GM20000 (cell line): Measurements from ENCODE around the gene NT5C2.

ENCODE experiments used
- DNase-seq: peaks from one replicate; pipeline ENCODE4 v3.0.0; 2012; ENCODE audit warnings: low spot score
- TF ChIP-seq, protein P1 (sequence below): IDR thresholded peaks from 2 replicates; pipeline ENCODE4 v1.5.1; 2012; ENCODE audit warnings: mild to moderate bottlenecking, control low read depth; ENCODE audit errors: extremely low read depth, missing control alignments

Gene NT5C2

DNA sequence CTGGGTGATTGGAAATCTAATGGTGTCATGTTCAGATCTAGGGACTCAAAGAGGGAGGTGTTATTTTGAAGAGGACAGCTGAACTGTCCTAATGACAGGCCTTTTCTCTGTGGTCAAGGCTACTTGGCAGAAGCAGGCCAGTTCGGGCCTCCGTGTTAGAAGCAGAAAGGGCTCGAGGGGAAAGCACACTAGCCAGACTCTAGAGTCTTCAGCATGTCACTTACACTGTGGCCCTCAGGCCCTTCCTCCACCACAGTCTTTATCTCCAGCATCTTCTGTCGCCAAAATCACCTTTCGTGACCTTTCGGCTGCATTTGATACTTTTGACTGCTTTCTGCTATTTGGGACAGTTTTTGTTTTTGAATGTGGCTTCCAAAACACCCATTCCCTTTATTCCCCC is 151.7 kb downstream of the NT5C2 start:
- TF ChIP-seq, protein P1, sequence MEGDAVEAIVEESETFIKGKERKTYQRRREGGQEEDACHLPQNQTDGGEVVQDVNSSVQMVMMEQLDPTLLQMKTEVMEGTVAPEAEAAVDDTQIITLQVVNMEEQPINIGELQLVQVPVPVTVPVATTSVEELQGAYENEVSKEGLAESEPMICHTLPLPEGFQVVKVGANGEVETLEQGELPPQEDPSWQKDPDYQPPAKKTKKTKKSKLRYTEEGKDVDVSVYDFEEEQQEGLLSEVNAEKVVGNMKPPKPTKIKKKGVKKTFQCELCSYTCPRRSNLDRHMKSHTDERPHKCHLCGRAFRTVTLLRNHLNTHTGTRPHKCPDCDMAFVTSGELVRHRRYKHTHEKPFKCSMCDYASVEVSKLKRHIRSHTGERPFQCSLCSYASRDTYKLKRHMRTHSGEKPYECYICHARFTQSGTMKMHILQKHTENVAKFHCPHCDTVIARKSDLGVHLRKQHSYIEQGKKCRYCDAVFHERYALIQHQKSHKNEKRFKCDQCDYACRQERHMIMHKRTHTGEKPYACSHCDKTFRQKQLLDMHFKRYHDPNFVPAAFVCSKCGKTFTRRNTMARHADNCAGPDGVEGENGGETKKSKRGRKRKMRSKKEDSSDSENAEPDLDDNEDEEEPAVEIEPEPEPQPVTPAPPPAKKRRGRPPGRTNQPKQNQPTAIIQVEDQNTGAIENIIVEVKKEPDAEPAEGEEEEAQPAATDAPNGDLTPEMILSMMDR, result no peak
- no peak for DNase-seq

DNA sequence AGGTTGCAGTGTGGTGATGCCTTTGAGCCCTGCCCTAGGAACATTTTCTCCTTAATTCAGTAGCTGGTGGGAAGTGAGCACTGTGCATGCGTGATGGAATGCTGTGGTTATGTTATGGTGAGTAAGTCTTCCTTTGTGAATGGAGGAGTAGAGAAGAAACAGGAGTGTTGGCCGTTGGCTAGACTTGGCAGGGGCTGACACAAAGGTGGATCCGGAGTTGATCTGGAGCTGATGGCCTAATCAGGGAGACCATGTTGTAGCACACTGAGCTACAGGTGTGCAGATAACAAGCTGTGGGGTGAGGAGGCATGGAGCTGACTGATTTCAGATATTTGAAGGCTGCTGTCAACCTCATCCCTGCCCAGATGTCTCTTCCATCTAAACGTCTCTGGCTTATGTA is 152.7 kb downstream of the NT5C2 start:
- TF ChIP-seq, protein P1, result no peak
- DNase-seq, result no peak

- TF ChIP-seq, protein P1, result no peak
These were observed 154.5 kb downstream of the NT5C2 start for GRCh38 chr10:103038570-103038969.

More at GRCh38 chr10:103038570-103038969, 154.5 kb downstream of the NT5C2 start:
- DNase-seq, result no peak
